Central memory CD8-positive, alpha-beta T cell (primary cell): ENCODE measurements around the gene THADA.
A peak's percentile ranks its signal among the peaks of the same experiment; 100 is the strongest.

Experiments used
- ATAC-seq: fragments of 150-1000 bp; cut with Tn5 transposase; replicated peaks from 2 replicates; pipeline ENCODE4 v1.10.0; 2022; ENCODE audit warnings: mild to moderate bottlenecking, moderate FRiP score, moderate number of reproducible peaks; ENCODE audit not compliant: poor library complexity, severe bottlenecking; ENCODE audit errors: extremely low read depth
- DNase-seq, 2 donors: peaks; one replicate each; pipeline ENCODE4 v3.0.0; 2021; ENCODE audit warnings: low spot score in 2 of 2
- H3K27ac Mint-ChIP-seq: one replicate; pipeline ENCODE4 v1.8.0; 2022; ENCODE audit warnings: low read depth, mild to moderate bottlenecking, moderate library complexity, mixed read lengths
- H3K27me3 Mint-ChIP-seq: one replicate; pipeline ENCODE4 v1.8.0; 2022; ENCODE audit warnings: mixed read lengths
- H3K36me3 Mint-ChIP-seq: one replicate; pipeline ENCODE4 v1.8.0; 2022; ENCODE audit warnings: mild to moderate bottlenecking, moderate library complexity, mixed read lengths; ENCODE audit not compliant: insufficient read depth
- H3K4me1 Mint-ChIP-seq: one replicate; pipeline ENCODE4 v1.8.0; 2022; ENCODE audit warnings: mixed read lengths
- H3K4me3 Mint-ChIP-seq: one replicate; pipeline ENCODE4 v1.8.0; 2022; ENCODE audit warnings: mild to moderate bottlenecking, moderate library complexity, mixed read lengths
- H3K9me3 Mint-ChIP-seq: one replicate; pipeline ENCODE4 v1.8.0; 2022; ENCODE audit warnings: mixed read lengths

THADA gene

GRCh38 chr2:43221124-43221762 is 374.6 kb downstream of the THADA start:
- Mint-ChIP-seq H3K4me1 (peaks cover 50% of the 10 kb centered on the region), H3K27ac (peak overlapping the region; percentile 95)

GRCh38 chr2:43220760-43221123 is 375.1 kb downstream of the THADA start:
- Mint-ChIP-seq H3K36me3 (peaks cover 71% of the 10 kb centered on the region), H3K4me1 (peaks cover 50% of the 10 kb centered on the region), H3K27ac (peak overlapping the region; percentile 95), H3K4me3 (peak overlapping the region; percentile 65), H3K27me3 (no peaks in the 10 kb centered on the region), H3K9me3 (no peaks in the 10 kb centered on the region)
- no peak for DNase-seq
- no peak for ATAC-seq

More at GRCh38 chr2:43221124-43221762, 374.6 kb downstream of the THADA start:
- ATAC-seq: no peak
- Mint-ChIP-seq H3K4me3 (peak overlapping the region; percentile 65), H3K36me3 (peaks cover 76% of the 10 kb centered on the region), H3K9me3 (no peaks in the 10 kb centered on the region), H3K27me3 (no peaks in the 10 kb centered on the region)
- peak in 1 of 2 donors; percentile 33 for DNase-seq

GRCh38 chr2:43220229-43220751 is 375.5 kb downstream of the THADA start:
- no peaks in the 10 kb centered on the region for H3K27me3 Mint-ChIP-seq
- peak overlapping the region; percentile 65 for H3K4me3 Mint-ChIP-seq
- ATAC-seq: no peak
- no peaks in the 10 kb centered on the region for H3K9me3 Mint-ChIP-seq
- H3K27ac Mint-ChIP-seq: peak overlapping the region; percentile 95
- DNase-seq: no peak
- peaks cover 66% of the 10 kb centered on the region for H3K36me3 Mint-ChIP-seq
- peaks cover 50% of the 10 kb centered on the region for H3K4me1 Mint-ChIP-seq

GRCh38 chr2:43219383-43220228 is 376.2 kb downstream of the THADA start:
- Mint-ChIP-seq H3K36me3 (peaks cover 59% of the 10 kb centered on the region), H3K27ac (peak overlapping the region; percentile 95), H3K4me3 (peak overlapping the region; percentile 65), H3K9me3 (no peaks in the 10 kb centered on the region), H3K27me3 (no peaks in the 10 kb centered on the region), H3K4me1 (peaks cover 50% of the 10 kb centered on the region)
- DNase-seq: peak; percentile 65 to 82
- peak; percentile 67 for ATAC-seq

- H3K36me3 Mint-ChIP-seq: peaks cover 52% of the 10 kb centered on the region
- peak; percentile 70 for ATAC-seq
- H3K4me3 Mint-ChIP-seq: peak overlapping the region; percentile 65
- no peaks in the 10 kb centered on the region for H3K9me3 Mint-ChIP-seq
- DNase-seq: peak; percentile 63 to 84
- peak overlapping the region; percentile 95 for H3K27ac Mint-ChIP-seq
- peaks cover 44% of the 10 kb centered on the region for H3K4me1 Mint-ChIP-seq
- H3K27me3 Mint-ChIP-seq: no peaks in the 10 kb centered on the region
Observed at GRCh38 chr2:43218702-43219382, 377.0 kb downstream of the THADA start.

GRCh38 chr2:43218155-43218701 is 377.6 kb downstream of the THADA start:
- peak overlapping the region; percentile 95 for H3K27ac Mint-ChIP-seq
- DNase-seq (no peak), ATAC-seq (no peak)
- peaks cover 45% of the 10 kb centered on the region for H3K4me1 Mint-ChIP-seq
- H3K9me3 Mint-ChIP-seq: no peaks in the 10 kb centered on the region
- H3K27me3 Mint-ChIP-seq: no peaks in the 10 kb centered on the region
- peak overlapping the region; percentile 65 for H3K4me3 Mint-ChIP-seq
- H3K36me3 Mint-ChIP-seq: peaks cover 46% of the 10 kb centered on the region

GRCh38 chr2:43217228-43218154 is 378.3 kb downstream of the THADA start:
- peaks cover 40% of the 10 kb centered on the region for H3K36me3 Mint-ChIP-seq
- ATAC-seq (no peak), DNase-seq (no peak)
- peaks cover 52% of the 10 kb centered on the region for H3K4me1 Mint-ChIP-seq
- H3K27ac Mint-ChIP-seq: peak overlapping the region; percentile 95
- H3K9me3 Mint-ChIP-seq: no peaks in the 10 kb centered on the region
- peak overlapping the region; percentile 54 for H3K4me3 Mint-ChIP-seq
- no peaks in the 10 kb centered on the region for H3K27me3 Mint-ChIP-seq

- Mint-ChIP-seq H3K27ac (no peak overlapping the region), H3K4me1 (peaks cover 50% of the 10 kb centered on the region), H3K36me3 (peaks cover 32% of the 10 kb centered on the region), H3K9me3 (no peaks in the 10 kb centered on the region), H3K27me3 (no peaks in the 10 kb centered on the region), H3K4me3 (no peak overlapping the region)
- no peak for ATAC-seq
- no peak for DNase-seq
Observed at GRCh38 chr2:43216629-43217028, 379.2 kb downstream of the THADA start.

GRCh38 chr2:43215673-43216255 is 380.1 kb downstream of the THADA start:
- H3K27me3 Mint-ChIP-seq: no peaks in the 10 kb centered on the region
- H3K36me3 Mint-ChIP-seq: peaks cover 23% of the 10 kb centered on the region
- H3K4me1 Mint-ChIP-seq: peaks cover 44% of the 10 kb centered on the region
- ATAC-seq (no peak), DNase-seq (no peak)
- no peaks in the 10 kb centered on the region for H3K9me3 Mint-ChIP-seq
- H3K4me3 Mint-ChIP-seq: no peak overlapping the region
- no peak overlapping the region for H3K27ac Mint-ChIP-seq

GRCh38 chr2:43214253-43214652 is 381.6 kb downstream of the THADA start:
- Mint-ChIP-seq H3K4me3 (no peak overlapping the region), H3K27me3 (no peaks in the 10 kb centered on the region), H3K4me1 (peaks cover 41% of the 10 kb centered on the region), H3K36me3 (peaks cover 10% of the 10 kb centered on the region), H3K9me3 (no peaks in the 10 kb centered on the region), H3K27ac (no peak overlapping the region)
- ATAC-seq (no peak), DNase-seq (no peak)

- Mint-ChIP-seq H3K27ac (peak overlapping the region; percentile 78), H3K27me3 (no peaks in the 10 kb centered on the region), H3K36me3 (peaks cover 3% of the 10 kb centered on the region), H3K4me1 (peaks cover 36% of the 10 kb centered on the region), H3K9me3 (no peaks in the 10 kb centered on the region), H3K4me3 (no peak overlapping the region)
- no peak for DNase-seq
- no peak for ATAC-seq
Observed at GRCh38 chr2:43212931-43213330, 382.9 kb downstream of the THADA start.
